Right renal pelvis (tissue), 4 donors: ENCODE results near the gene HLA-A. TPM values are rescaled to one million over a fixed set of nuclear protein-coding genes. Genes with fewer than 3 reads are reported as not detected.
A peak's percentile ranks its signal among the peaks of the same experiment; 100 is the strongest.

Experiments used
- DNase-seq, 4 donors: peaks; one replicate each; pipeline ENCODE4 v3.0.0-alpha.2; 2013; ENCODE audit warnings: low read depth in 4 of 4, low spot score in 3 of 4, missing footprints in 1 of 4
- polyA plus RNA-seq, 4 donors: library from polyadenylated mRNA; unstranded; fragments of 120-200 nt; gene quantifications; one replicate each; pipeline ENCODE4 v1.2.1, GENCODE V29; 2013; ENCODE audit not compliant: insufficient read length in 4 of 4

The HLA-A gene
- 100 to 1,000 TPM; 174 to 217 (median 213) TPM for polyA plus RNA-seq

DNA sequence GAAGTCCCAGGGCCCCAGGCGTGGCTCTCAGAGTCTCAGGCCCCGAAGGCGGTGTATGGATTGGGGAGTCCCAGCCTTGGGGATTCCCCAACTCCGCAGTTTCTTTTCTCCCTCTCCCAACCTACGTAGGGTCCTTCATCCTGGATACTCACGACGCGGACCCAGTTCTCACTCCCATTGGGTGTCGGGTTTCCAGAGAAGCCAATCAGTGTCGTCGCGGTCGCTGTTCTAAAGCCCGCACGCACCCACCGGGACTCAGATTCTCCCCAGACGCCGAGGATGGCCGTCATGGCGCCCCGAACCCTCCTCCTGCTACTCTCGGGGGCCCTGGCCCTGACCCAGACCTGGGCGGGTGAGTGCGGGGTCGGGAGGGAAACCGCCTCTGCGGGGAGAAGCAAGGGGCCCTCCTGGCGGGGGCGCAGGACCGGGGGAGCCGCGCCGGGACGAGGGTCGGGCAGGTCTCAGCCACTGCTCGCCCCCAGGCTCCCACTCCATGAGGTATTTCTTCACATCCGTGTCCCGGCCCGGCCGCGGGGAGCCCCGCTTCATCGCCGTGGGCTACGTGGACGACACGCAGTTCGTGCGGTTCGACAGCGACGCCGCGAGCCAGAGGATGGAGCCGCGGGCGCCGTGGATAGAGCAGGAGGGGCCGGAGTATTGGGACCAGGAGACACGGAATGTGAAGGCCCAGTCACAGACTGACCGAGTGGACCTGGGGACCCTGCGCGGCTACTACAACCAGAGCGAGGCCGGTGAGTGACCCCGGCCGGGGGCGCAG, at the start of gene HLA-A:
TSS of gene HLA-A (plus strand) at position 258 of the 778 bp plus-strand sequence. CDS start at position 280, 22 bp downstream.
- DNase-seq, result peak; percentile 82 to 92 (median 88)

- DNase-seq, result no peak
Measured at GRCh38 chr6:29892696-29893095, 49.6 kb upstream of the HLA-A start.

DNA sequence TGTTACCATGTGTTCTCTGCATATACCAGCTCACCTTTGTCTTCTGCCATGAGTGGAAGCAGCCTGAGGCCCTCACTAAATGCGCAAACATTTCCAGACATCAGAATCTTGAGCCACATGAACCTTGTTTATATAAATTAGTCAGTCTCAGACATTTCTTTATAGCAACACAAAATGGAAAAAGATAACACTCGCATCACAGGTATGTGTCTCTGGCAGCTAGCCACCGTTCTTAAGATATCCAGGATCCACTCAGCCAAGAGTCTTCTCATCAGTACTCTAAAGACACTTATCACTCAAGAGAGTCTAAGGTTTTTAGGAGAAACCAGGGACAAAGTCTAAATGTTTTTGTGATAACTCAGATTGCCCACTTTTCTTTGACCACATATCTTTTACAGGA, 43.1 kb upstream of the HLA-A start:
- no peak for DNase-seq

- no peak for DNase-seq
Measured at GRCh38 chr6:29905286-29905685, 37.0 kb upstream of the HLA-A start.

- DNase-seq, result no peak
Measured at GRCh38 chr6:29907637-29908340, 34.5 kb upstream of the HLA-A start.

DNA sequence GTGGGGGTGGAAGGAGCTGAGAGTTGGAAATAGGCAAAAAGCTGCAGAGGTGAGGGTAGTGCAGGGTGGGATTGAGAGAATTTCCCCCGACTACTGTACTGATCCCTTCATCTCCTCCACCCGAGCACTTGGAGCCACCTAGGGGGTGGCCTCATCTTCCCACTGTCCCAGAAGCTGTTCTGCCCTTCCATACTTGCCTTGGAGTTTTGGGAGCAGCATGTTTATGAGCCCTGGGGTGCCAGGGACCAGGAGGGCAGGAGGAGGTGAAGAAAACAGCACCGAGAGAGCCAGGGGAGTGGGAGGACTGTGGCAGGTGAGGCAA, 34.0 kb upstream of the HLA-A start:
- no peak for DNase-seq

- no peak for DNase-seq
Measured at GRCh38 chr6:29908710-29909109, 33.6 kb upstream of the HLA-A start.

DNA sequence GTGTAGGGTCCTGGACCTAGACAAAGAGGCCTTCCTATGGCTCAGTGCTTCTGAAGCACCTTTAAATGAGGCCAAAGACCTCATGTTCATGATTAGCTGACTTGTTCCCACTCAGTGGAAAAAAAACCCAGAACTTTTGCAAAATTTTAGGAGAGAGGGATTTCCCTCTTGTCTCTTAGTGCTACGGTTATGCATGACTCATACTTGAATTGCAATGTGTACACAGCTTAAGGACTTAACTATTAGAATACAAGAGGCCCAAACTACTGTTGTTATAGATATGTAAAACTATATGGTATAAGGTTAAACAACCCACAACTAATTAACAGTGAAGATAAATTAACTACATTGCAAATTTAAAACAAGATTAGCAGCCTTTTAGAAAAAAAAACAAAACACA, 32.3 kb upstream of the HLA-A start:
- DNase-seq, result no peak

DNA sequence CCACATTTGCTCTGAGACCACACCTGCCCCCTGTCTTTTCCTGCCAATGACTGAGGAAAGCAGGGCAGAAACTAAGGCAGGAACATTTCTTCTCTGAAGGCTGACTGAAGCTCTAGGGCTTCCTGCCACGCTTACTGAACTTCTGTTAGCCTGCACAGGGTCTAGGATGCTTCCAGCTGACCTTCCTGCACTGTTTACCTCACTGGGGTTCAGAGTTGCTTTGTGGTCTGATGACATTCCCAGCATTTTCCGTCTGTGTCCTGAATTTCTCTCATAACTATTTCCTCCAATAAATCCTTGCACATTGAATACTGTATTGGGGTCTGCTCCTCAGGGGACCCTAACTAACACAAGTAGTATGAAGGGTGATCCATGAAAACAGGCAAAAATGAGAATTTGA, 29.5 kb upstream of the HLA-A start:
- DNase-seq, result no peak

GRCh38 chr6:29916741-29917140, 25.6 kb upstream of the HLA-A start:
- no peak for DNase-seq

- no peak for DNase-seq
Measured at GRCh38 chr6:29917857-29918256, 24.5 kb upstream of the HLA-A start.

DNA sequence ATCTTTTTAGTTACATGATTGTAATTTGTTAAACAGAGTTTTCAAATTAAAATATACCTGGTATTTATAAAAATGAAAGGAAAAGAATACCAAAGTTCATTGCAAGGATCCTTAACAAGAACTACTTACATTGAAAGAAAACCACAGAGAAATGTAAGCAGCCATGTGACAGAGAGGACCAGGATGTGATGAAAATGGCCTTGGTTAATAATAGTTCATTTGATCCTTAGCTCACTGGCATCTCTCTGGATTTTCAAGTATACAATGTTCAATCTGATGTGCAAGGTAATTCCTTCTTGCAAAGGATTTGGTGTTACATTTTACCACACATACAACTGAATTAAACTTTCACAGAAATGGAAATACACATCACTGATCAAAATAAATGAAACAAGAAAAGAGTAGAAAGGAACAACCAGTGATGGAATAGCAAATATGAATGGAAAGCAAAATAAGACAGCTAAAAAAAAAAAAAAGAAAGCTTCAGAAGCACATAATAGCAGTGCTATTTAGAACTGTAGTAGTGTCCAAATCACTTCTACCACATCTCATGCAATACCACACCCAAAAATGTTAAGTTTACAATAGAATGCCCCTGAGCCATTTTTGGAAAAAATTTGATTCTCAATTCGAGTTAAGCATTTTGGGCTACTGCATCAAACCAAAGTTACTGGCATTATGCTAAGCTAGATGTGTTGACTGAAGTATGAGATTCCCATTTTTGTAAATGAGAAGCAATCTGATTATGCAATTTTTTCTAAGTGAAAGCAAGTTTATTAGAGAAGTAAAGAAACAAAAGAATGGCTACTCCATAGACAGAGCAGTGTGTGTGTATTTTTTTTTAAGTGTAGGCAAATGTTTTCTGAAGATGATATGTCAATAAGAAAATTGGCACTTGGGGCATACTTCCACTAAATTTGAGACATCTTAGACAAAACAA, 22.6 kb upstream of the HLA-A start:
- DNase-seq, result no peak

DNA sequence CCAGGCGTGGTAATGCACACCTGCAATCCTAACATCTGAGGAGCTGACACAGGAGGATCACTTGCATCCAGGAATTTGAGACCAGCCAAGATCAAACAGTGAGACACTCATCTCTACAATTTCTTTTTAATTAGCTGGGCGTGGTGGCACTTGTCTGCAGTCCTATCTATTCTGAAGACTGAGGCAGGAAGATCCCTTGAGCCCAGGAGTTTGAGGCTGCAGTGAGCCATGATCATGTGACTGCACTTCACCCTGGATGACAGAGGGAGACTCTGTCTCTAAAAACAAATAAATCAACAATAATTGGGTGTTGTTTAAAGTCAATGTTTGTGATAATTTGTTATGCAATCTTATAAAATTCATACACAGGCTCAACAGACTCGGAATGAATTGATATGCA, 18.0 kb upstream of the HLA-A start:
- DNase-seq, result no peak

DNA sequence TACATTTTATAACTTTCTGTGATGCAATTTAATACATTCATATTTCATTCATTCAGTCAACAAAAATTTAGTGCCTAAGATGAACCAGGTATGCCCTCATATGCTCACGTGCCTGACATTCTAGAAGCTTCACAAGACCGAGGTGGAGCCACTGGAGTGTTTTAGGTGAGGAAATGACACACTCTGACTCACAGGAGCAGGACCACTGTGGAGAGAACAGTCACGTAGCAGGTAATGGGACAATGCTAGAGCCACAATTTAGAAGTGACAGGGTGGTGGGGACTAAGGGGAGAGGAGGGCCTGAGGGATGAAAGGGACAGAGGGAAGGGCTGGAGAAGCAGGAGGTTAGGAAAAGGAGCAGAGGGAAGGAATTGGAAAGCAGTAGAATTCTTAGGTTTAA, 17.6 kb upstream of the HLA-A start:
- no peak for DNase-seq

DNA sequence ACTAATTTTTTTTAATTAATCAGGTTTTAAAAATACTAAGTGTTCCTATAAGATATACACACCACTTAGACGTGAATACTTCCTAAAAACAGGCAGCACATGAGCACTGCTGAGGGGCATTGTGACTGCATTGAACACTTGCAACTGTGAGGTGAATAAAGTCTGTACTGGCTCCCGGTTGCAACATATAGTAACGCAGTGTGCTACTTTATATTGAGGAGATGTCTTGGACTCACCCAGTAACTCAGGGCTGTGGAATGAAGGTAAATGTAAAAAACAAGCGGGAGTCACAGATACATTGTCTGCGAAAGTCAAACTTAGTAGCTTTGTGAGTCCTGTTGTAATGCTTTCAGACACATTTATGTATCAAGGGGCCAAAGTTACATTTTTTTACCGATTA, 17.0 kb upstream of the HLA-A start:
- DNase-seq, result no peak

- DNase-seq, result peak in 1 of 4 donors; percentile 26
Measured at GRCh38 chr6:29925727-29926412, 16.5 kb upstream of the HLA-A start.

DNA sequence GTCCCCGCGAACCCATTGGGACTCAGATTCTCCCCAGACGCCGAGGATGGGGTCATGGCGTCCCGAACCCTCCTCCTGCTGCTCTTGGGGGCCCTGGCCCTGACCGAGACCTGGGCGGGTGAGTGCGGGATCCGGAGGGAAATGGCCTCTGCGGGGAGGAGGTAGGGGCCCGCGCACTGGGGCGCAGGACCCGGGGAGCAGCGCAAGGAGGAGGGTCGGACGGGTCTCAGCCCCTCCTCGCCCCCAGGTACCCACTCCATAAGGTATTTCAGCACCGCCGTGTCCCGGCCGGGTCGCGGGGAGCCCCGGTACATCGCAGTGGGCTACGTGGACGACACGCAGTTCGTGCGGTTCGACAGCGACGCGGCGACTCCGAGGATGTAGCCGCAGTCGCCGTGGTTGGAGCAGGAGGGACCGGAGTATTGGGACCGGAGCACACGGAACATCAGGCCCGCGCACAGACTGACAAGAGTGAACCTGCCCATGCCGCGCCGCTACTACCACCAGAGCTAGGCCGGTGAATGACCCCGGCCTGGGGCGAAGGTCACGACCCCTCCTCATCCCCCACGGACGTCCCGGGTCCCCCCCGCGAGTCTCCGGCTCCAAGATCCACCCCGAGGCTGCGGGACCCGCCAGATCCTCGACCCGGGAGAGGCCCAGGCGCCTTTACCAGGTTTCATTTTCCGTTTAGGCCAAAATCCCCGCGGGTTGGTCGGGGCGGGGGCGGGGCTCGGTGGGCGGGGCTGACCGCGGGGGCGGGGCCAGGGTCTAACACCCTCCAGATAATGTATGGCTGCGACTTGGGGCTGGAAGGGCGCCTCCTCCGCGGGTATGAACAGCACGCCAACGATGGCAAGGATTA, 15.7 kb upstream of the HLA-A start:
- DNase-seq, result peak in 2 of 4 donors; percentile 22 to 53

DNA sequence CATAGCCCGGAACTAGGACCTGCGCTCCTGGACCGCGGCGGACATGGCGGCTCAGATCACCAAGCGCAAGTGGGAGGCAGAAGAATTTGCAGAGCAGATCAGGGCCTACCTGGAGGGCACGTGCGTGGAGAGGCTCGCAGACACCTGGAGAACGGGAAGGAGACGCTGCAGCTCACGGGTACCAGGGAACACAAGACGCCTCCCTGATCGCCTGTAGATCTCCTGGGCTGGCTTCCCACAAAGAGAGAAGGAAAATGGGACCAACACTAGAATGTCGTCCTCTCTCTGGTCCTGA, 15.1 kb upstream of the HLA-A start:
- no peak for DNase-seq

GRCh38 chr6:29927841-29928388, 14.4 kb upstream of the HLA-A start:
- no peak for DNase-seq
